HG02840 (cell line): ENCODE measurements around the gene SCYL3.
"Not testable (repeated sequence)": the region's sequence is repeated elsewhere in the genome, so short reads cannot be mapped to it uniquely, and the experiment has no call there.

Source experiments
- ATAC-seq: cut with Tn5 transposase; IDR thresholded peaks from one replicate; pipeline ENCODE4 v1.9.1; 2021; ENCODE audit warnings: mild to moderate bottlenecking, moderate library complexity, moderate number of reproducible peaks; ENCODE audit not compliant: unreplicated experiment, low FRiP score

Gene SCYL3, protein sequence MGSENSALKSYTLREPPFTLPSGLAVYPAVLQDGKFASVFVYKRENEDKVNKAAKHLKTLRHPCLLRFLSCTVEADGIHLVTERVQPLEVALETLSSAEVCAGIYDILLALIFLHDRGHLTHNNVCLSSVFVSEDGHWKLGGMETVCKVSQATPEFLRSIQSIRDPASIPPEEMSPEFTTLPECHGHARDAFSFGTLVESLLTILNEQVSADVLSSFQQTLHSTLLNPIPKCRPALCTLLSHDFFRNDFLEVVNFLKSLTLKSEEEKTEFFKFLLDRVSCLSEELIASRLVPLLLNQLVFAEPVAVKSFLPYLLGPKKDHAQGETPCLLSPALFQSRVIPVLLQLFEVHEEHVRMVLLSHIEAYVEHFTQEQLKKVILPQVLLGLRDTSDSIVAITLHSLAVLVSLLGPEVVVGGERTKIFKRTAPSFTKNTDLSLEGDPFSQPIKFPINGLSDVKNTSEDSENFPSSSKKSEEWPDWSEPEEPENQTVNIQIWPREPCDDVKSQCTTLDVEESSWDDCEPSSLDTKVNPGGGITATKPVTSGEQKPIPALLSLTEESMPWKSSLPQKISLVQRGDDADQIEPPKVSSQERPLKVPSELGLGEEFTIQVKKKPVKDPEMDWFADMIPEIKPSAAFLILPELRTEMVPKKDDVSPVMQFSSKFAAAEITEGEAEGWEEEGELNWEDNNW

DNA sequence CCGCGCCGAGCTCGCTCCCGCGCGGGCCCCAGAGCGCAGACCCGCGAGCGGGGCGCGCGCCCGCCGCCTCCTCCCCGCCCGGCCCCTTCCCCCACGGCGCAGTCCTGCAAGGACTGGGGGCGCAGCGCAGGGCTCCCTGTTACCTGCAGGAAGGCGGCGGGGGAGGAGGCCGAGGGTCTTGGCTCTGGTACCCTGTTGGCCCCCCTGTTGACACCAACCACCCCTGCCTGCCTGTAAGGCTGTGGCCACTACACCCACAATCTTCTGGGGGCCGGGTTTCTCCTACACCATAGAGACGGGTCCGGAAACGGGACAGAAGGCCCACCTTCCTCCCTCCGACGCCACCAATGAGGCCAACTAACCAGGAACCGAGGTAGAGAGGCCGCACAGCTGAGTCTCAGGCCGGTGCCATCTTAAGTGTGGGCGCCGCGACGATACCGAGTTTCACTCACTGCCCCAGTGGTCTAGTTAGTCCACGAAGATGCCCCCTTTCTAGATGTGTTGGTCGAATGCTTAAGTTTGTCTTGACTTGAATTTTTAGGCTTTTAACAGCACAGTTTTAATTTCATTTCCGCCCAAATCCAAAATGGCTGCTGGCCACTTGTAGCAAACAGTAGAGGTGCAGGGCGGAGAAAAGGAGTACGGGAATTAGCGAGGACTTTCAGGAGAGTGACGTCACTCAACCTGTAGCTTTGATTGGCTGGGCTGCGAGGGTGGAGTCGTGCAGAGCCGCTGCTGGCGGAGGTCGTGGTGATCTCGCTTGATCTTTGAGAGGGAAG is at the start of gene SCYL3:
Gene SCYL3, minus strand, starts transcription at position 252 of the 779 bp plus-strand sequence. CDS start 5,056 bp downstream, outside the sequence.
- ATAC-seq, result peak; percentile 89

DNA sequence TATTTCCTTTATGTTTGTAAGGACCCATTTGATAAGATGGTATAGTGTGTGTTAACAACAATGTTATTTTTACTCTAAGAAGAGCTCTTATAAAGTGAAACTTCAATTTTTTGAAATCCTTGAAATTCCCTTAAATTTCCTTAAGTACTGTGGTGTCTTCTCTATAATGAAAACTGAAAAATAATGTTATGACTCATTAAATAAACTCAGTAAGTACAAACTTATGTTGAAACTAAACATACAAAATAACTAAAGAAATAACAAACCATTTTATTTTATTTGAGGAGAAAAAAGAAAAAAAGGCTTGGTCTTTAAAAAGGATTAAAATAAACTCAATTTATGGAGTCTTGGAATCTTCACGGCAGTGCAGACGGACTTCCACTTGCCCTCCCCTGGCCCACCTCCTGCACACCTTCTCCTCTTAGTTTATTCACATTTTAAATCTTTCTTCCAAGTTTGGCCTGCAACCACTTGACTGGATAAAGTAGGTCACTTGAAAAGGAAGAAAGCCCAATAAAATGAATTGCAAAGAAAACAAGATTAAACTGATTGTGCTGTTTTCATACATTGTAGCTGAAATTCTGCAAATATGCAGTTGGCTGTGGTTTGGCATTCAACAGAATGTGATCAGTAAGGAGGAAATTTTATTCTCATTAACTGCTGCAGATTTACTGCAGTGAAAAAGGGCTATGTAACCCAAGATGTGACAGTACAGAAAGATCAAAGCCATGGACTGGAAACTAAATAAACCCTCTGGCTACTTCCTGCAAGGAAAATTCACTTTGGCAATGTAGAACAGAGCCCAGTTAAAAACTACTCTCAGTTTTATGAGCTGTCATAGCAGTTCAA is 48.5 kb upstream of the SCYL3 start:
- no peak for ATAC-seq

DNA sequence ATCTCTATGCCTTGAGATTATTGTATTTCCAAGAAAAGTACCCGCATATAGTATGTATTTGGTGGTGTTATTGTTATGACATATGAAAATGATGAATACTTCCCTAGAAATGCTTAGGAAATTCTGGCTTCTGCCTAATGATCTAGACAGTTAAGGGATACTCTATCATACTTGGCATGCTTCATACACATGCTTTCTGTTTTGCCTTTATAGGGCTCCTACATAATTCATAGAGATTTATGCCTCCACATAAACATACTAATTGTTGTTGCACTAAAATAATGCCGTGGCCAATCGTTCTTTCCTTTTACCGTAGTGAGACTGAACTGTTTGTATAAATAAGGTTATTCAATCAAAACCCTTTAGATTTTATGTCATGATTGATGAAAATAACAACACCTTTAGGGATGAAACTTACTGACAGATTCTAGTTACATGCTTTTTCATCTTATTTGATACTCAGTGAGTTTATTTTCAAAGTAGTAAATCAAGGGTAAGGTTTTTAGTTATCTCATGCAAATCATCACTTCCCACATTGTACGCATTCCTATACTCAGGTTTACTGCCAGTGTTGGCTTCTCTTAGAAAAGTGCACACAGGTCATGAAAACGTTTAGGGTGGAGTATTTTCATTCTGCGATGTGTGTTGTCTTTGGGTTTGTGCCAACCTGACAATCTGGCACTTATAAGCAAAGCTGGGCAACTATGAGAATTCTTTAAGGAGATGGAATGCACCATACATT is 40.5 kb upstream of the SCYL3 start:
- ATAC-seq, result no peak

DNA sequence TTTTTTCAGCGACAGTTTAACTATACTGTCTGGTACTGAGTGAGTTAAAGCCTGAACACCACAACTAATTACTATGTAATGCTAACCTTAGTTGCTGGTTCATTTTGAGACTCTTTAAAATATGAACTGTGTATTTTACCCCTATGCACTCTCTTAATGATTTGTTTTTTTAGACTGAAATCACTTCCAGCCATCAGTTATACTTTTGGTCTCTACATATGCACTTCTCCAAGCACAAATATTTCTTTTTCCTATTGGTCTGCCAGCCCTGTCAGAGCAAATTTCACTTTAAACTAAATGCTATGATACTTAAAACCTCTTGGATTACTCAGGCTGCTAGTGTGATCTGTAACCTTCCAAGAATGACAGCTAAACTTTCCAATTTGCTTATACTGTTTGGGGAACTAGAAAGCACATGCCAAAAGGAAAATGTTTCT is 38.1 kb upstream of the SCYL3 start:
- ATAC-seq, result no peak

DNA sequence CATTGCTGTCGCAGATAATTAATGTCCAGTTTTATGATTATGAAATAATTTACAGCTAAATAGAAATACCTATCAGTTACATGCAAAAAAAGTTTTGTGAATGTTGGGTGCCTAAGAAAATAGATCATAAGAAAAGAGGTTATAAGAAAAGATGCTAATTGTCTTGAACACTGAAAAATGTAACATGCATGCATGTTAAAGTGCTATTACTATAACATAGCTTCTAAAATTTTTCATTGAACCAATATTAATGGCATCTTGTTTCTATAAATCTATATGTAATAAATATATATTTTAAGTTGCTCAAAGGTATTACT is 35.5 kb upstream of the SCYL3 start:
- no peak for ATAC-seq

DNA sequence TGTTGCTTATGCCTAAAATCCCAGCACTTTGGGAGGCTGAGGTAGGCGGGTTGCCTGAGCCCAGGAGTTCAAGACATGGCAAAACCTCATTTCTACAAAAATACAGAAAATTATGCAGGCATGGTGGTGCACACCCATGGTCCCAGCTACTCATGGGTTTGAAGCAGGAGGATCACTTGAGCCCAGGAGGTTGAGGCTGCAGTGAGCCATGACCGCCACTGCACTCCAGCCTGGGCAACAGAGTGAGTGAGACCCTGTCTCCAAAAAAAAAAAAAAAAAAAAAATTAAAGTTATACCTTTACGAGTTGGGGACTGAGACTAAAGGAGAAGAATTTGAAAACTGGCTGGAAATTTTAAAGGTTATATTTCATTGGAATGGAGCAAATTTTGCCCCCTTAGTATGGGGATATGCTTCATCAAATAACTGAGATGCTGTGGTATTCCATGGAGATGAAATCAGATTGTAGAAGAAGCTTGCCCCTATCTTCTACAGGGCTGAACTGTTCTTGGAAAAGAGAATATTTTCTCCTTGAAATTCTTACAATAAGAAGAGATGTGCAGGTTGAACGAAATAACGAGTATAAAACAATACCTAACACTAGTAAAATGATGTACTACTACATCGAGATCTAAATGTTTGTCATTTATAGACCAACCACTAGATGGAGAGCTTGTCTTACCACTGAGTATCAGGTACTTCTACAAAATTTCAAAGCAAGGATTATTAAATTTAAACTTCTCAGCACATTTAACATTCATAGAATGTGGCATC is 34.9 kb upstream of the SCYL3 start:
- no peak for ATAC-seq

DNA sequence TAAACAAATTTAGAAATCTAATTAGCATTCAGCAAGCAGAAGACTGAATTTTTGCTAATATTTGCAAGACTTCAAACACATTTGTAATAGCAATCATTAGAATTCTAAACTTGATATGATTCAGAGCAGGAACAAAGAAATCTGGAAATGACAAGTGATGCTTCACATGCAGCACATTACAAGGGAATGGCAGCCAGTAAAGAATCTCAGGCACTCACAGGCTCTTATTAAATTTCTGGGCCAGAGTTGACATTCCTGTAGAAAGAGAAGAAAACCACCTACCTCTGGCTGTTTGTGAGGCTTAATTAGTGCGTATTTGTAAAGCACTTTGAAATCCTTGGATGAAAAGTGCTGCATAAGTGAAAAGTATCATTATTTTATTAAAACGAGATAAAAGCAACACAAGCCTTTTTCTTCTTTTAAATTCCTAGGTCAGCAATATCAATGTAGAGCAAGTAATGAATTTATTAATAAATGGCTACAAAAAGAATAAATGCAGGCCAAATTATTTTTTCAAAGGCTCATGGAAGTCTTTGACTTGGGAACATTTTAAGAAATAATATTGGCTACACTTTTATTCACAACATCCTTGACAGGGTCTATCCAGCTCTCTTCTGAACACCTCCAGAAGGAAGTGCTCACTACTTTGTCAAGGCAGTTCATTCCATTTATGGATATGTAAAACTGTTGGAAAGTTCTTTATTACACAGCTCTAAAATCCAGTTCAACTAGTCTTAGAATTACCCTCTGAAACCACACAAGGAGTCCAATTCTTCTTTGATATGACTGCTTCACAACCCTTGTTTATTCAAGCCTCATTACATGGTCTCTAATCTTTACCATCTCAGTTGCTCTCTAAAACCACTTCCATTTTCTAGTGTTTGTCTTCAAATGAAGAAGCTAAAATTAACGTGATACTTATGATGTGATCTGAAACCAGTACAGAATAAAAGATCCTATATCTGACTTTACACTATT is 32.1 kb upstream of the SCYL3 start:
- ATAC-seq, result no peak

DNA sequence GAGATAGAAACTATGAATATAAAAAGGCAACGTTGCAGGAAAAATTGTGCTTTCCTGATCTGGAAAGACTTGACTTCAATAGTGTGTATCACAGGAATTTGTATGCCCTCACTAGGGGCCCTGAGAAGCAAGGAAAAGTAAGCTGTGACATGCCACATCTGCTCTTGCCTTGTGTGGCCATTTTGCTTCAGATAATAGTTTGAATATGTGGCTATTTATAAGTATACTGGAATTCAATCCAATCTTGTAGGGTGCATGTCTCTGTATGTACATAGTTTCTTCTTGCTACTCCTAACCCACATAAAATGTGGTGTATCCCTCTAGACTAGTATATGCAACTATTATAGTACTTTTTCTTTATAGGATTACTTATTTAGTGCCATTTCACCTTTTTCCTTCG is 31.1 kb upstream of the SCYL3 start:
- ATAC-seq, result no peak

DNA sequence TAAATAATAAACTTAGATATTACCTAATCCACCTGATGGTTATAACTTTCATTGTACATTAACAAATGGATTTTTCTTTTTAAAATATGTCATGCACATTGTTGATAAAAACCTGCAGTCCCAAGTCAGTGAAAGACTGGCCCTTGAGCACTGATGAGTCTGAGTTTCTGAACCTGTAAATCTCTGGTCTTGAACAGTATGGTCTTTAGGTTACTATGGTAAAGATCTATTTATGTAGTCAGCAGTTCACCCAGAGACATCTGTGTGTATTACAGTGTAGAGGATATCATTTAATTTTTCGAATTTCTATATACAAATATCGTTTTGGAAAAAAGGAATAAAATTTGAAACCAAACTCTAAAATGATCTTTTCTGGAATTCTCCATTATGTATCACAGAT is 30.4 kb upstream of the SCYL3 start:
- ATAC-seq, result no peak

DNA sequence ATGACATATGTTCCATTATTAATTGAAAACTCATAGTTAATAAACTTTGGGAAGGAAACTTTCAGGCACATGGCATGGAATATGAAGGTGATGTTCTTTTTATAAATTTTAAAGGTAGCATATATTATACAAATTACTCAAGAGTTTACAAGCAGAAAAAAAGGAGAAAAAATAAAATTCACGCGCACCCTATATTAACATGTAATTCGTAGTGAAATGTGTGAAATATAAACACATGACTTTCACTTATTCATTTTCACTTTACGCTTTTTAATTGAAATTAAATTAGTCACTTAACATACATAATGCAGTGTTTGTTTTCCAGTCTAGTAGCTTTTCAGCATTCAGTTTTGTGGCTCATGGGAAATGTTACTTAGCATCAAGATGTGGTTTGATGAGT is 27.4 kb upstream of the SCYL3 start:
- ATAC-seq, result no peak

DNA sequence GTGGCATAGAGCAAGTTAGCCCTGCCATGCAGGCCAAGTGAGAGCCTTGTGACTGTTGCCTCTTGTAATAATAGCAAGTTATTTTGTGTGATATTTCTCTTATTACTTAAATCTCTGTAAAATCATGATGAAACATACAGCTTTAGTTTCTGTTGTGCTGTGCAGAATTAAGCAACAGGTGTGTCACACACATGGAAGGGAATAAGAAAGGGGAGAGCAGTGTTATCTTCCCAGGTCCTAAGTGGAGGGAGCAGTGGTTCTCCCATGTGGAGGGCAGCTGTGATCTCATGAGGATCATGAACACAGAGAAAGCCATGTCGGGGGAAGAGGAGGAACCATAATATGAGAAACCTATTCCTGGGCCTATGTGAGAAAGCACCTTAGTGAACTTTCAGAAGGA is 25.2 kb upstream of the SCYL3 start:
- ATAC-seq, result no peak

DNA sequence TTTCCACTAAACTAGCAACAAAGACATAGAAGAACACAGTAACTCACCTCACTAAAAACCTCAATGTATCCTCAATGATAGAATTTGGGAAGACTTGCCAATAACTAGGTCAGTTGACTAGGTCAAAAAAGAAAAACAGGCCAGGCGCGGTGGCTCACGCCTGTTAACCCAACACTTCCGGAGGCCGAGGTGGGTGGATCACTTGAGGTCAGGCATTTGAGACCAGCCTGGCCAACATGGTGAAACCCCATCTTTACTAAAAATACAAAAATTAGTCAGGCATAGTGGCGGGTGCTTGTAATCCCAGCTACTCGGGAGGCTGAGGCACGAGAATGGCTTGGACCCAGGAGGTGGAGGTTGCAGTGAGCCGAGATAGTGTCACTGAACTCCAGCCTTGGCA is 24.5 kb upstream of the SCYL3 start:
- ATAC-seq, result not testable (repeated sequence)

DNA sequence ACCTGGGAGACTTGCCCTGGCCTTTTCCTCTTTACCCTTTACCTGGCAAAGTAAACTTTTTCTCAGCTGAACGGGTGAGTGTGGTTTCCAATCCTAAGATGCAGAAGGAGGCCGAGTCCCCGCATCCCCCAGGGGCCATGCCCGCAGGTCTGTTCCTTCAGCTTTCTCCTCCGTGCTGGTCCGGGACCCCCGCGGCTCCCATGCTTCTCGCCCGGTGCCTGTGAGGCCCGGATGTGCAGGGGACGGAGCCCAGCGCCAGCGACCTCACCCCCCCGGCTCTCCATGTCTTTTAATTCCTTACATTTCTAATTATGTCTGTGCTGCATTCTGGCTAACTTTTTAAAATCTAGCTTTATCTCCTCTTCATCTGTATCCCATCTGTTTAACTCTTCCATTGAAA is 21.5 kb upstream of the SCYL3 start:
- no peak for ATAC-seq

DNA sequence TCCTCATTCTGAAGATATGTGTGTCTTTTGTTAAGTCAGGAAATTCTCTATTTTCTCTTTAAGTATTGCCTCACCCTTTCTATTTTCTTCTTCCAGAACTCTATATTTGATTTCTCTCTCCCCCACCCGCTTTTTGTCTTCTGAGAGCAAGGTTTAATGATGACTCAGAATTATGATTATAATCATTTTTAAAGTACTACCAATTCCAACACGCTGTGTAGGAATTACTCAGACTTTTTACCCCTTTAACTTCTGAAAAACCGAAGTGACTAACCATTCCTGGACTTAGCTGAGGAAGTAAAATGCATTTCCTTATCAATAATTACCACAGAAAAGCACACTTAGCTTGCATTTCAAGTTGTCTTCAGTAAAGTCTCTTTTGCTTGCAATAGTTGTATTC is 20.8 kb upstream of the SCYL3 start:
- no peak for ATAC-seq

DNA sequence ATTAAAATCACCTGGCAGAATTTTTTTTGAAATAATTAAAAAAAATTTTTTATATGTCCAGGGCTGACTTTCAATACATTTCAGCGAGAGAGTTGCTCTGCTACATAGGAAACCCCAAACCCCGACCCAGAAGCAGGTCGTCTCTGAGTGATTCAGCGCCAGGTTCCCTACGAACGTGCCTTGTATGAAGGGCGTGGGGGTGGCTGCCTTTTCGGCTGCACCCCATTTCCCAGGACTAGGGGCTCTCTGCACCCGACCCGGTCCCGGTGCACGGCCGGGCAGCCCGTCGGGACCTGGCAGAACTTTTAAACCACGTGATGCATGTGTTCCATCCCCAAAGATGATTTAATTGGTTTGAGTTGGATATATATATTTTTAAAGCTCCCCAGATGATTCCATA is 15.8 kb upstream of the SCYL3 start:
- no peak for ATAC-seq

DNA sequence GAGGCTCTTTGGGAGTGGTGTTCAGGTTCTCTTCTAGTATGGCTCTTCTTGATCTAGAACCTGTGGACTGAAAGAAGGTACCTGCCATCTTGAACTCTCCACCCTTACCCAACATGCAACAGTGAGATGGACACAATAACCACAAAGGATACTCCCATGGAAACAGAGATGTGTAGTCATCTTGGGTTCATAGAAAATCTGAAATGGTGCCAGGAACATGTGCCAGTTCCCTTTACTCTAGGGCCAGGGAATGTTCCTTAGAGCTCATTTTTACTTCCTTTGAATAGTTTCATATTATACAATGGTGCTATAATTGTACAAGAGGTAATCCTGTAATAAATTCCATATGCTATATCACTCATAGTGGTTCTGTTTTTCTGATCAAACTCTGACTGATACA is 13.2 kb upstream of the SCYL3 start:
- ATAC-seq, result no peak

DNA sequence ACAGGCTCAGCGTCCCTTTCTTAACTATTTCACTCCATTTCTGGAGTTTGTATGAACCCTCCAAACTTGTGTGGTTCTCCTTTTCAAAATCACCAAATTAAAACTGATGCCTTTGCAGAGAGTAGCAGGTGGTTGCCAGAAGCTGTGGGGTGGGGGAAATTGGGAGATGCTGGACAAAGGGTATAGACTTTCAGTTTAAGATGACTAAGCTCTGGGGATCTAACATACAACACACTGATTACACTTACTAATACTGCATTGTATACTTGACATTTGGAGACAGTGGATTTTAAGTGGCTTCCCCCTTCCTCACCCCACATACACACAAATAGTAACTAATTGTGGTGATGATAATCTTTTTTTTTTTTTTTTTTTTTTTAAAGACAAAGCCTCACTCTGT is 11.1 kb upstream of the SCYL3 start:
- no peak for ATAC-seq

DNA sequence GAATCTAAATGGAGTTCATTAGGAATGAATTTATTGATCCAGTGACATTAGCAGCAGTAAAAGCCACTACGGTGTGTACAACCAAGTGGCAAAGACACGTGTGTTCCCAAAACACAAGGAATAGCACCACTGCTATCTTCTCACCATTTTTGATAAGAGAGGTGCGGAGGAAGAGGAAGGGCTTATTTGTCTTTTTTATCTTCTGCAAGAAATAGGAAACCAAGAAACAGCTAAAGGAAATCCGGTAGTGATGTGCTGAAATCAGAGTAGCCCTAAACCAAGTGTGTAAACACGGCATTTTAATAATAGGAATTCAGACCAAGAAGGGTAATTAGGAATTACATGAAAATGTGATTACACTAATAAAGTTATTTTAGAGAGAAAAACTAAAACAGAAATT is 9.1 kb upstream of the SCYL3 start:
- no peak for ATAC-seq
